Neuronal stem cell (in vitro differentiated cells): ENCODE results near the gene RAPGEF6.
"Not testable (repeated sequence)": the region's sequence is repeated elsewhere in the genome, so short reads cannot be mapped to it uniquely, and the experiment has no call there.

Source experiments
- DNase-seq: peaks from one replicate; pipeline ENCODE4 v3.0.0-alpha.2; 2013; ENCODE audit warnings: low spot score
- H2AFZ ChIP-seq: one replicate; pipeline ENCODE4 v1.6.1; 2013; ENCODE audit warnings: mild to moderate bottlenecking, low read length, inconsistent platforms
- H2AK5ac ChIP-seq: 2 replicates; pipeline ENCODE4 v1.6.1; 2013; ENCODE audit warnings: low read depth, mild to moderate bottlenecking, inconsistent platforms, low read length, moderate library complexity, mixed read lengths
- H2BK120ac ChIP-seq: 2 replicates; pipeline ENCODE4 v1.6.1; 2013; ENCODE audit warnings: low read depth, mild to moderate bottlenecking, inconsistent platforms, low read length, moderate library complexity, mixed read lengths
- H2BK12ac ChIP-seq: one replicate; pipeline ENCODE4 v1.6.1; 2013; ENCODE audit warnings: low read length, inconsistent platforms
- H2BK15ac ChIP-seq: 2 replicates; pipeline ENCODE4 v1.6.1; 2013; ENCODE audit warnings: mild to moderate bottlenecking, low read length, inconsistent platforms, mixed read lengths
- H2BK5ac ChIP-seq: one replicate; pipeline ENCODE4 v1.6.1; 2013; ENCODE audit warnings: inconsistent platforms, mild to moderate bottlenecking, low read length, moderate library complexity
- H3K14ac ChIP-seq: one replicate; pipeline ENCODE4 v1.6.1; 2013; ENCODE audit warnings: low read length, inconsistent platforms
- H3K18ac ChIP-seq: 2 replicates; pipeline ENCODE4 v1.6.1; 2013; ENCODE audit warnings: low read length, inconsistent platforms
- H3K23ac ChIP-seq: 2 replicates; pipeline ENCODE4 v1.6.1; 2013; ENCODE audit warnings: low read depth, mild to moderate bottlenecking, mixed read lengths, low read length, inconsistent platforms; ENCODE audit not compliant: poor library complexity
- H3K27ac ChIP-seq: replicated peaks from 3 replicates; pipeline ENCODE4 v1.5.1; 2013; ENCODE audit warnings: low read length, inconsistent platforms
- H3K27me3 ChIP-seq, 3 experiments: 2 replicates each; pipeline ENCODE4 v1.6.1; 2013; ENCODE audit warnings: low read length in 3 of 3, mild to moderate bottlenecking in 2 of 3, inconsistent platforms in 1 of 3, low read depth in 1 of 3, mixed read lengths in 1 of 3, moderate library complexity in 1 of 3; ENCODE audit not compliant: control insufficient read depth in 3 of 3, insufficient read depth in 3 of 3
- H3K36me3 ChIP-seq, 2 donors: replicated peaks in 1 of 2; 2 replicates each; pipeline ENCODE4 v1.6.1; 2013; ENCODE audit warnings: low read length in 2 of 2; ENCODE audit not compliant: control insufficient read depth in 2 of 2, insufficient read depth in 2 of 2
- H3K4ac ChIP-seq: 2 replicates; pipeline ENCODE4 v1.6.1; 2013; ENCODE audit warnings: inconsistent platforms, mild to moderate bottlenecking, low read length, moderate library complexity
- H3K4me1 ChIP-seq, 2 donors: 1 replicate in 1 of 2; 2 replicates in 1 of 2; pipeline ENCODE4 v1.6.1; 2013; ENCODE audit warnings: low read length in 2 of 2, low read depth in 1 of 2; ENCODE audit not compliant: control insufficient read depth in 2 of 2, insufficient read depth in 1 of 2
- H3K4me2 ChIP-seq: one replicate; pipeline ENCODE4 v1.6.1; 2013; ENCODE audit warnings: mild to moderate bottlenecking, low read length, inconsistent platforms; ENCODE audit not compliant: insufficient read depth, poor library complexity, severe bottlenecking
- H3K4me3 ChIP-seq, 2 donors: 2 replicates each; pipeline ENCODE4 v1.5.1; 2013; ENCODE audit warnings: low read length in 2 of 2, mild to moderate bottlenecking in 2 of 2, inconsistent platforms in 1 of 2, moderate library complexity in 1 of 2
- H3K79me1 ChIP-seq: one replicate; pipeline ENCODE4 v1.6.1; 2013; ENCODE audit warnings: low read depth, mild to moderate bottlenecking, inconsistent platforms, low read length, moderate library complexity
- H3K9ac ChIP-seq: one replicate; pipeline ENCODE4 v1.6.1; 2013; ENCODE audit warnings: mild to moderate bottlenecking, low read depth, low read length, inconsistent platforms; ENCODE audit not compliant: poor library complexity
- H3K9me3 ChIP-seq, 2 donors: replicated peaks in 1 of 2; 2 replicates each; pipeline versions ENCODE3 to v1.6.1; 2013; ENCODE audit warnings: low read length in 2 of 2, mild to moderate bottlenecking in 2 of 2, inconsistent platforms in 1 of 2, low read depth in 1 of 2, mixed read lengths in 1 of 2, moderate library complexity in 1 of 2; ENCODE audit not compliant: control insufficient read depth in 2 of 2, insufficient read depth in 1 of 2
- H4K8ac ChIP-seq: one replicate; pipeline ENCODE4 v1.6.1; 2013; ENCODE audit warnings: low read depth, mild to moderate bottlenecking, inconsistent platforms, low read length, moderate library complexity
- H4K91ac ChIP-seq: one replicate; pipeline ENCODE4 v1.6.1; 2013; ENCODE audit warnings: low read length, low read depth, mild to moderate bottlenecking, inconsistent platforms; ENCODE audit not compliant: poor library complexity
- WGBS, 2 donors: extraction: QIAGEN DNeasy Blood & Tissue Kit; methylation state at CpG; one replicate each; pipeline ENCODE4 v1.1.7; 2013; ENCODE audit warnings: missing lambda C conversion rate in 2 of 2, mixed read lengths in 1 of 2; ENCODE audit not compliant: insufficient read length in 2 of 2, insufficient replicate concordance in 1 of 2; ENCODE audit errors: extremely low coverage in 2 of 2; 5-methylcytosine and 5-hydroxymethylcytosine counted together

RAPGEF6 gene

GRCh38 chr5:131627207-131627865, 7.7 kb downstream of the RAPGEF6 start:
- Histone ChIP-seq H4K8ac (no peak overlapping the region), H3K18ac (no peak overlapping the region), H2AFZ (no peak overlapping the region), H3K4ac (no peak overlapping the region), H2BK5ac (no peak overlapping the region), H3K14ac (no peak overlapping the region), H2AK5ac (no peak overlapping the region), H3K4me1 (peaks cover 0 to 2% of the 10 kb centered on the region in 2 donors), H3K9me3 (no peaks in the 10 kb centered on the region), H4K91ac (no peak overlapping the region), H3K9ac (no peak overlapping the region), H3K27ac (no peak overlapping the region), H3K4me2 (no peak overlapping the region), H2BK120ac (no peak overlapping the region), H2BK12ac (no peak overlapping the region), H3K79me1 (peaks cover 2% of the 10 kb centered on the region), H2BK15ac (no peak overlapping the region), H3K23ac (no peak overlapping the region), H3K36me3 (peaks cover 0 to 4% of the 10 kb centered on the region in 2 donors), H3K27me3 (no peaks in the 10 kb centered on the region), H3K4me3 (no peak overlapping the region)
- 100% methylated on average over 1 of the region's 4 CpGs; no CpG with 5 or more reads in 1 of the 2 donors for WGBS, 2 donors
- no peak for DNase-seq

- DNase-seq = no peak
- Histone ChIP-seq H3K4me3 (no peak overlapping the region), H3K27ac (no peak overlapping the region), H2BK5ac (no peak overlapping the region), H4K91ac (no peak overlapping the region), H3K4ac (no peak overlapping the region), H3K23ac (no peak overlapping the region), H3K9ac (no peak overlapping the region), H3K36me3 (peaks cover 0 to 6% of the 10 kb centered on the region in 2 donors), H3K27me3 (no peaks in the 10 kb centered on the region), H3K4me1 (no peaks in the 10 kb centered on the region), H3K18ac (no peak overlapping the region), H2AK5ac (no peak overlapping the region), H3K4me2 (no peak overlapping the region), H3K14ac (no peak overlapping the region), H2BK120ac (no peak overlapping the region), H2BK12ac (no peak overlapping the region), H4K8ac (no peak overlapping the region), H3K79me1 (peaks cover 2% of the 10 kb centered on the region), H3K9me3 (no peaks in the 10 kb centered on the region), H2AFZ (no peak overlapping the region), H2BK15ac (no peak overlapping the region)
- no CpG with 5 or more reads among the region's 2 CpGs for WGBS, 2 donors
Measured at GRCh38 chr5:131622633-131623032, 12.4 kb downstream of the RAPGEF6 start.

- H3K27me3 ChIP-seq, H3K9ac ChIP-seq, H2BK120ac ChIP-seq, H3K4me2 ChIP-seq, H3K79me1 ChIP-seq, H3K27ac ChIP-seq, H2AFZ ChIP-seq, H2BK12ac ChIP-seq, H3K4me3 ChIP-seq, H3K14ac ChIP-seq, H3K4me1 ChIP-seq, H3K4ac ChIP-seq, DNase-seq, H3K23ac ChIP-seq, H4K8ac ChIP-seq, H3K18ac ChIP-seq, H2BK5ac ChIP-seq, H4K91ac ChIP-seq, H3K9me3 ChIP-seq, H2AK5ac ChIP-seq, H2BK15ac ChIP-seq, H3K36me3 ChIP-seq: not testable (repeated sequence)
- WGBS, 2 donors = no CpG with 5 or more reads among the region's 2 CpGs
Measured at GRCh38 chr5:131621164-131621563, 13.9 kb downstream of the RAPGEF6 start.

- no peak overlapping the region for H2BK15ac ChIP-seq
- H3K9ac ChIP-seq = no peak overlapping the region
- H2BK12ac ChIP-seq = no peak overlapping the region
- no peak overlapping the region for H4K91ac ChIP-seq
- no peak overlapping the region for H2BK5ac ChIP-seq
- H3K18ac ChIP-seq = no peak overlapping the region
- peaks cover 0 to 2% of the 10 kb centered on the region in 2 donors for H3K4me1 ChIP-seq
- H2BK120ac ChIP-seq = no peak overlapping the region
- no peak overlapping the region for H3K4ac ChIP-seq
- H3K27me3 ChIP-seq = no peaks in the 10 kb centered on the region
- H4K8ac ChIP-seq = no peak overlapping the region
- no peak overlapping the region for H2AFZ ChIP-seq
- peaks cover 3% of the 10 kb centered on the region for H3K79me1 ChIP-seq
- no peak overlapping the region for H3K14ac ChIP-seq
- H3K36me3 ChIP-seq = peaks cover 0 to 6% of the 10 kb centered on the region in 2 donors
- no peak overlapping the region for H3K27ac ChIP-seq
- H2AK5ac ChIP-seq = no peak overlapping the region
- peaks cover 0 to 4% of the 10 kb centered on the region in 2 donors for H3K9me3 ChIP-seq
- WGBS, 2 donors = no CpG with 5 or more reads among the region's 8 CpGs
- DNase-seq = no peak
- no peak overlapping the region for H3K4me3 ChIP-seq
- no peak overlapping the region for H3K23ac ChIP-seq
- H3K4me2 ChIP-seq = no peak overlapping the region
Measured at GRCh38 chr5:131619102-131619501, 15.9 kb downstream of the RAPGEF6 start.
